Memory B cell (primary cell): ENCODE results near the gene NLRX1.
A peak's percentile ranks its signal among the peaks of the same experiment; 100 is the strongest.
"Not testable (repeated sequence)": the region's sequence is repeated elsewhere in the genome, so short reads cannot be mapped to it uniquely, and the experiment has no call there.

Source experiments
- ATAC-seq: fragments of 150-1000 bp; cut with Tn5 transposase; 2 replicates; pipeline ENCODE4 v1.10.0; 2021; ENCODE audit warnings: low read depth, mild to moderate bottlenecking, moderate library complexity
- DNase-seq, 2 donors: peaks; one replicate each; pipeline ENCODE4 v3.0.0; 2022; ENCODE audit warnings: low spot score in 2 of 2
- H3K27ac Mint-ChIP-seq: one replicate; pipeline ENCODE4 v1.8.0; 2022; ENCODE audit warnings: mild to moderate bottlenecking, moderate library complexity, mixed read lengths
- H3K27me3 Mint-ChIP-seq: one replicate; pipeline ENCODE4 v1.8.0; 2022; ENCODE audit warnings: mixed read lengths
- H3K36me3 Mint-ChIP-seq: one replicate; pipeline ENCODE4 v1.8.0; 2022; ENCODE audit warnings: mild to moderate bottlenecking, mixed read lengths
- H3K4me1 Mint-ChIP-seq: one replicate; pipeline ENCODE4 v1.8.0; 2022; ENCODE audit warnings: mixed read lengths
- H3K4me3 Mint-ChIP-seq: one replicate; pipeline ENCODE4 v1.8.0; 2022; ENCODE audit warnings: mild to moderate bottlenecking, moderate library complexity, mixed read lengths
- H3K9me3 Mint-ChIP-seq: one replicate; pipeline ENCODE4 v1.8.0; 2022; ENCODE audit warnings: mixed read lengths

The NLRX1 gene

GRCh38 chr11:119184399-119184798 is 15.9 kb downstream of the NLRX1 start:
- not testable (repeated sequence) for H3K4me3 Mint-ChIP-seq, DNase-seq, H3K27me3 Mint-ChIP-seq, H3K9me3 Mint-ChIP-seq, H3K4me1 Mint-ChIP-seq
- H3K27ac Mint-ChIP-seq = peak overlapping the region; percentile 12
- ATAC-seq = peak; percentile 26
- H3K36me3 Mint-ChIP-seq = peaks cover 12% of the 10 kb centered on the region

- H3K4me1 Mint-ChIP-seq = peaks cover 2% of the 10 kb centered on the region
- no peaks in the 10 kb centered on the region for H3K9me3 Mint-ChIP-seq
Measured at GRCh38 chr11:119185981-119186634, 17.6 kb downstream of the NLRX1 start.

GRCh38 chr11:119187123-119187892 is 18.8 kb downstream of the NLRX1 start:
- Mint-ChIP-seq H3K4me1 (peaks cover 2% of the 10 kb centered on the region), H3K27ac (no peak overlapping the region), H3K27me3 (peaks cover 3% of the 10 kb centered on the region), H3K36me3 (peaks cover 4% of the 10 kb centered on the region), H3K4me3 (no peak overlapping the region), H3K9me3 (no peaks in the 10 kb centered on the region)
- ATAC-seq = no peak
- DNase-seq = no peak

More at GRCh38 chr11:119185981-119186634, 17.6 kb downstream of the NLRX1 start:
- Mint-ChIP-seq H3K27ac (no peak overlapping the region), H3K27me3 (peaks cover 3% of the 10 kb centered on the region), H3K36me3 (peaks cover 8% of the 10 kb centered on the region), H3K4me3 (no peak overlapping the region)
- no peak for ATAC-seq
- no peak for DNase-seq

GRCh38 chr11:119188067-119188466 is 19.5 kb downstream of the NLRX1 start:
- Mint-ChIP-seq H3K27me3 (peaks cover 3% of the 10 kb centered on the region), H3K4me3 (no peak overlapping the region), H3K4me1 (peaks cover 2% of the 10 kb centered on the region), H3K27ac (no peak overlapping the region), H3K9me3 (no peaks in the 10 kb centered on the region), H3K36me3 (no peaks in the 10 kb centered on the region)
- DNase-seq (no peak), ATAC-seq (no peak)

GRCh38 chr11:119188887-119189286 is 20.4 kb downstream of the NLRX1 start:
- Mint-ChIP-seq H3K4me3 (no peak overlapping the region), H3K9me3 (no peaks in the 10 kb centered on the region)

GRCh38 chr11:119189393-119189792 is 20.9 kb downstream of the NLRX1 start:
- Mint-ChIP-seq H3K4me1 (no peaks in the 10 kb centered on the region), H3K9me3 (no peaks in the 10 kb centered on the region), H3K27me3 (peaks cover 4% of the 10 kb centered on the region), H3K4me3 (no peak overlapping the region), H3K36me3 (no peaks in the 10 kb centered on the region), H3K27ac (no peak overlapping the region)
- DNase-seq = no peak
- no peak for ATAC-seq

More at GRCh38 chr11:119188887-119189286, 20.4 kb downstream of the NLRX1 start:
- ATAC-seq (no peak), DNase-seq (no peak)
- no peaks in the 10 kb centered on the region for H3K36me3 Mint-ChIP-seq
- peaks cover 4% of the 10 kb centered on the region for H3K27me3 Mint-ChIP-seq
- peaks cover under 1% of the 10 kb centered on the region for H3K4me1 Mint-ChIP-seq
- no peak overlapping the region for H3K27ac Mint-ChIP-seq

- H3K27ac Mint-ChIP-seq = no peak overlapping the region
- H3K4me3 Mint-ChIP-seq = no peak overlapping the region
- ATAC-seq (no peak), DNase-seq (no peak)
- no peaks in the 10 kb centered on the region for H3K36me3 Mint-ChIP-seq
- peaks cover 3% of the 10 kb centered on the region for H3K27me3 Mint-ChIP-seq
- no peaks in the 10 kb centered on the region for H3K9me3 Mint-ChIP-seq
- H3K4me1 Mint-ChIP-seq = no peaks in the 10 kb centered on the region
Measured at GRCh38 chr11:119190531-119190930, 22.0 kb downstream of the NLRX1 start.

- H3K9me3 Mint-ChIP-seq, DNase-seq, H3K27ac Mint-ChIP-seq, H3K4me1 Mint-ChIP-seq, H3K36me3 Mint-ChIP-seq, ATAC-seq, H3K27me3 Mint-ChIP-seq, H3K4me3 Mint-ChIP-seq: not testable (repeated sequence)
Measured at GRCh38 chr11:119191265-119191664, 22.7 kb downstream of the NLRX1 start.

- DNase-seq (no peak), ATAC-seq (no peak)
- no peaks in the 10 kb centered on the region for H3K36me3 Mint-ChIP-seq
- H3K27ac Mint-ChIP-seq = no peak overlapping the region
- peaks cover 1% of the 10 kb centered on the region for H3K27me3 Mint-ChIP-seq
- no peaks in the 10 kb centered on the region for H3K9me3 Mint-ChIP-seq
- peaks cover 5% of the 10 kb centered on the region for H3K4me1 Mint-ChIP-seq
- H3K4me3 Mint-ChIP-seq = no peak overlapping the region
Measured at GRCh38 chr11:119192111-119192510, 23.6 kb downstream of the NLRX1 start.

- Mint-ChIP-seq H3K4me1 (peaks cover 5% of the 10 kb centered on the region), H3K4me3 (no peak overlapping the region), H3K36me3 (no peaks in the 10 kb centered on the region), H3K9me3 (no peaks in the 10 kb centered on the region), H3K27ac (no peak overlapping the region), H3K27me3 (peaks cover 1% of the 10 kb centered on the region)
- DNase-seq (no peak), ATAC-seq (no peak)
Measured at GRCh38 chr11:119193001-119193400, 24.5 kb downstream of the NLRX1 start.

GRCh38 chr11:119193626-119194025 is 25.1 kb downstream of the NLRX1 start:
- Mint-ChIP-seq H3K9me3 (no peaks in the 10 kb centered on the region), H3K4me1 (peaks cover 5% of the 10 kb centered on the region), H3K36me3 (no peaks in the 10 kb centered on the region), H3K27me3 (peaks cover 1% of the 10 kb centered on the region), H3K4me3 (no peak overlapping the region), H3K27ac (no peak overlapping the region)
- DNase-seq = no peak
- ATAC-seq = no peak

GRCh38 chr11:119194811-119195440 is 26.4 kb downstream of the NLRX1 start:
- H3K36me3 Mint-ChIP-seq = no peaks in the 10 kb centered on the region
- no peaks in the 10 kb centered on the region for H3K9me3 Mint-ChIP-seq
- DNase-seq (no peak), ATAC-seq (no peak)
- no peak overlapping the region for H3K4me3 Mint-ChIP-seq
- H3K27me3 Mint-ChIP-seq = peaks cover 1% of the 10 kb centered on the region
- peaks cover 5% of the 10 kb centered on the region for H3K4me1 Mint-ChIP-seq
- H3K27ac Mint-ChIP-seq = no peak overlapping the region

GRCh38 chr11:119195680-119196079 is 27.2 kb downstream of the NLRX1 start:
- Mint-ChIP-seq H3K9me3 (no peaks in the 10 kb centered on the region), H3K27ac (no peak overlapping the region), H3K27me3 (peaks cover 1% of the 10 kb centered on the region), H3K4me3 (no peak overlapping the region), H3K4me1 (peaks cover 5% of the 10 kb centered on the region), H3K36me3 (no peaks in the 10 kb centered on the region)
- ATAC-seq = no peak
- no peak for DNase-seq

GRCh38 chr11:119196833-119197483 is 28.4 kb downstream of the NLRX1 start:
- Mint-ChIP-seq H3K36me3 (no peaks in the 10 kb centered on the region), H3K27me3 (peaks cover 1% of the 10 kb centered on the region), H3K4me1 (peaks cover 5% of the 10 kb centered on the region), H3K4me3 (no peak overlapping the region), H3K27ac (no peak overlapping the region), H3K9me3 (no peaks in the 10 kb centered on the region)
- DNase-seq (peak; percentile 61 to 78), ATAC-seq (peak; percentile 99)
